Measurements from ENCODE around the gene ANO1.

The ANO1 gene

DNA sequence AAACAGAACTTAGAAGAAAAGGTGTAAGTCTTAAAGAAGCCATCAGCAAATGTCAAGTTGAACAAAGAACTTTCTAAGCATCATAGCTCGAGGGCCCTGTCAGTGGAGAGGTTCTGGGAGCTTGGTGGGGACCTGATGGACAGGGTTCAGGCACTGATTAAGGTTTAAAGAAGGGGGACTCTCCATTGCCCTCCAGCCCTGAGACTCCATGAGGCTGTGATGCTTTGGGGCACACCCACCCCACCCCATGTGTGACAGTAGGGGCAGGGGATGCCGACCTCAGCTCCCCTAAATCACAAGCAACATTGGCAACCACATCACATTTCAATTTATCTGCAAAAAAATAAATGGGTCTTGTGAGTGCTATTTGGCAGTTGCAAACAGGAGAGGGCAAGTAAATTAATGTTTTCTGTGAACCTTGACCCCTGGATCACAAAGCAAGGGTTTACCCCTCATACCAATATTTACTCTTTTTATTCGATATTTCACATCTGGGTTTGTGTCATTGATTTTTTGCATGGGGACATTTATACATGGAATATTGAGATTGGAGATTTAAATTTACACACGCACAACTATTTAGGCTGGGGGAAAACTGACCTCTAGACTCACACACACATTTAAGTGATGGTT lies 37.1 kb upstream of the ANO1 start:
- TF ChIP-seq, protein P1, sequence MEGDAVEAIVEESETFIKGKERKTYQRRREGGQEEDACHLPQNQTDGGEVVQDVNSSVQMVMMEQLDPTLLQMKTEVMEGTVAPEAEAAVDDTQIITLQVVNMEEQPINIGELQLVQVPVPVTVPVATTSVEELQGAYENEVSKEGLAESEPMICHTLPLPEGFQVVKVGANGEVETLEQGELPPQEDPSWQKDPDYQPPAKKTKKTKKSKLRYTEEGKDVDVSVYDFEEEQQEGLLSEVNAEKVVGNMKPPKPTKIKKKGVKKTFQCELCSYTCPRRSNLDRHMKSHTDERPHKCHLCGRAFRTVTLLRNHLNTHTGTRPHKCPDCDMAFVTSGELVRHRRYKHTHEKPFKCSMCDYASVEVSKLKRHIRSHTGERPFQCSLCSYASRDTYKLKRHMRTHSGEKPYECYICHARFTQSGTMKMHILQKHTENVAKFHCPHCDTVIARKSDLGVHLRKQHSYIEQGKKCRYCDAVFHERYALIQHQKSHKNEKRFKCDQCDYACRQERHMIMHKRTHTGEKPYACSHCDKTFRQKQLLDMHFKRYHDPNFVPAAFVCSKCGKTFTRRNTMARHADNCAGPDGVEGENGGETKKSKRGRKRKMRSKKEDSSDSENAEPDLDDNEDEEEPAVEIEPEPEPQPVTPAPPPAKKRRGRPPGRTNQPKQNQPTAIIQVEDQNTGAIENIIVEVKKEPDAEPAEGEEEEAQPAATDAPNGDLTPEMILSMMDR (IDR thresholded peaks at IDR 0.05; ENCODE audit: borderline replicate concordance, insufficient read depth, low read depth, low read length) = no peak
- H3K4me3 ChIP-seq (ENCODE audit: low read depth, low read length) = no peak overlapping the region

GRCh38 chr11:70043482-70043881 lies 34.6 kb upstream of the ANO1 start:
- TF ChIP-seq, protein P1 (IDR thresholded peaks at IDR 0.05; ENCODE audit: borderline replicate concordance, insufficient read depth, low read depth, low read length) = no peak
- no peak overlapping the region for H3K4me3 ChIP-seq (ENCODE audit: low read depth, low read length)

- no peak overlapping the region for H3K4me3 ChIP-seq (ENCODE audit: low read depth, low read length)
- TF ChIP-seq, protein P1 (IDR thresholded peaks at IDR 0.05; ENCODE audit: borderline replicate concordance, insufficient read depth, low read depth, low read length) = no peak
Measured at GRCh38 chr11:70046089-70046488, 32.0 kb upstream of the ANO1 start.

- no peak overlapping the region for H3K4me3 ChIP-seq (ENCODE audit: low read depth, low read length)
- TF ChIP-seq, protein P1 (IDR thresholded peaks at IDR 0.05; ENCODE audit: borderline replicate concordance, insufficient read depth, low read depth, low read length) = peak; percentile 32; the same call in 1 of the 2 replicates
Measured at GRCh38 chr11:70048279-70049024, 29.7 kb upstream of the ANO1 start.

DNA sequence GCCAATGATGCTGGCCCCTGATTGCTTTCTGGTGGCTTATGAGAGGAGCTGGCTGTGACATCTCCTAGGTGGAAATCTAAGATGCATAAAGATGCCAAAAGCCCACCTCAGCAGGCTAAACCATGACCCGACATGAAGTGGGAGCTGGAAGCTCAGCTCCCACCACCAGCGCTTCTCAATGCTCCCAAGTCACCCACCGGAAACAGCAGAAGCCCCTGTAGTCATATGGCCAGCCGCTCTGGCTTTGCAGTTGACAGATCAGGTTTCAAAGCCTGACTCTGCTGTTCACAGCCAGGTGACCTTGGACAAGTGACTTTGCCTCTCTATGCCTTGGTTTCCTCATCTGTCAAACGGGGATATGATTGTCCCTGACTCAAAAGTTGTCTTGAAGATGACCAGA lies 29.1 kb upstream of the ANO1 start:
- H3K4me3 ChIP-seq (ENCODE audit: low read depth, low read length) = no peak overlapping the region
- TF ChIP-seq, protein P1 (IDR thresholded peaks at IDR 0.05; ENCODE audit: borderline replicate concordance, insufficient read depth, low read depth, low read length) = no peak

- TF ChIP-seq, protein P1 (IDR thresholded peaks at IDR 0.05; ENCODE audit: borderline replicate concordance, insufficient read depth, low read depth, low read length) = no peak
- no peak overlapping the region for H3K4me3 ChIP-seq (ENCODE audit: low read depth, low read length)
Measured at GRCh38 chr11:70050243-70050642, 27.9 kb upstream of the ANO1 start.

GRCh38 chr11:70054004-70054403 lies 24.1 kb upstream of the ANO1 start:
- TF ChIP-seq, protein P1 (IDR thresholded peaks at IDR 0.05; ENCODE audit: borderline replicate concordance, insufficient read depth, low read depth, low read length) = no peak
- no peak overlapping the region for H3K4me3 ChIP-seq (ENCODE audit: low read depth, low read length)

Data from GM12875 (cell line).